ENCODE measurements around the gene GRK3. TPM values are rescaled to one million over a fixed set of nuclear protein-coding genes. Genes with fewer than 3 reads are reported as not detected.

The GRK3 gene
- total and polyA plus RNA-seq, 2 donors (not counting 3 experiments of a cell fraction or from before 2014, with no cell fraction given): 0.68 to 4.4 TPM

GRCh38 chr22:25689631-25690030 is 125.2 kb downstream of the GRK3 start:
- DNase-seq (ENCODE audit: low read depth, low spot score): no peak
- H3K4me3 ChIP-seq (replicated peaks in 1 of 3; ENCODE audit: insufficient read depth in 1 of 3, low read depth in 1 of 3, low read length in 3 of 3): no peak overlapping the region
- H3K9ac ChIP-seq (replicated peaks; ENCODE audit: extremely low read depth, insufficient read depth, low read length): no peak overlapping the region
- ChIA-PET CTCF (interaction anchor here (0.7 to 1.8 kb wide), 3 partner anchors 15 to 106 kb away, joined by 3 to 5 read pairs (median 3); no protein-coding TSS in a partner anchor), POLR2A (no interaction called here)
- H3K79me2 ChIP-seq (ENCODE audit: control insufficient read depth, insufficient read depth, low read length): no peaks in the 10 kb centered on the region
- dilution Hi-C loops (cut with MboI; ENCODE audit: extremely low pct_ligation_motif_present, low sequenced_read_pairs) (no loop called here), intact Hi-C loops (cut with micrococcal nuclease) (no loop called here)
- no peak overlapping the region for H3K27ac ChIP-seq (ENCODE audit: insufficient read depth, low read depth, low read length)
- no peak overlapping the region for H3K4me2 ChIP-seq (ENCODE audit: insufficient read depth, low read length)
- no TSS peak for BruUV-seq (replicated peaks)
- no peak overlapping the region for H2AFZ ChIP-seq (ENCODE audit: low read depth, low read length)
- H3K4me1 ChIP-seq (ENCODE audit: control insufficient read depth, extremely low read depth, insufficient read depth, low read length): no peaks in the 10 kb centered on the region
- no peak for FAIRE-seq
- no peaks in the 10 kb centered on the region for H4K20me1 ChIP-seq (replicated peaks; ENCODE audit: control insufficient read depth, extremely low read depth, insufficient read depth, low read length)
- no peaks in the 10 kb centered on the region for H3K36me3 ChIP-seq (ENCODE audit: control insufficient read depth in 2 of 2, extremely low read depth in 1 of 2, insufficient read depth in 2 of 2, low read length in 2 of 2)
- no peaks in the 10 kb centered on the region for H3K27me3 ChIP-seq (ENCODE audit: control insufficient read depth in 2 of 2, insufficient read depth in 2 of 2, low read length in 2 of 2)
- no peaks in the 10 kb centered on the region for H3K9me3 ChIP-seq (replicated peaks; ENCODE audit: control insufficient read depth, insufficient read depth, low read length)
- no peaks in the 10 kb centered on the region for H3K9me1 ChIP-seq (replicated peaks; ENCODE audit: control insufficient read depth, extremely low read depth, insufficient read depth, low read length)
- TF ChIP-seq EZH2 (IDR thresholded peaks at IDR 0.05; ENCODE audit: borderline replicate concordance, low read depth, low read length, severe bottlenecking) (no peak), CTCF (IDR thresholded peaks at IDR 0.05; ENCODE audit: extremely low read depth in 1 of 2, insufficient read depth in 1 of 2, low read depth in 1 of 2, low read length in 2 of 2) (no peak)

GRCh38 chr22:25690798-25691197 is 126.3 kb downstream of the GRK3 start:
- H3K9me3 ChIP-seq (replicated peaks; ENCODE audit: control insufficient read depth, insufficient read depth, low read length): no peaks in the 10 kb centered on the region
- DNase-seq (ENCODE audit: low read depth, low spot score) (no peak), FAIRE-seq (no peak)
- H3K36me3 ChIP-seq (ENCODE audit: control insufficient read depth in 2 of 2, extremely low read depth in 1 of 2, insufficient read depth in 2 of 2, low read length in 2 of 2): no peaks in the 10 kb centered on the region
- H3K27me3 ChIP-seq (ENCODE audit: control insufficient read depth in 2 of 2, insufficient read depth in 2 of 2, low read length in 2 of 2): no peaks in the 10 kb centered on the region
- H3K4me2 ChIP-seq (ENCODE audit: insufficient read depth, low read length): no peak overlapping the region
- no peaks in the 10 kb centered on the region for H3K4me1 ChIP-seq (ENCODE audit: control insufficient read depth, extremely low read depth, insufficient read depth, low read length)
- intact Hi-C loops (cut with micrococcal nuclease) (no loop called here), dilution Hi-C loops (cut with MboI; ENCODE audit: extremely low pct_ligation_motif_present, low sequenced_read_pairs) (no loop called here)
- ChIA-PET POLR2A (no interaction called here), CTCF (interaction anchor here (1.9 kb wide), 1 partner anchor 82 kb away, joined by 4 read pairs; no protein-coding TSS in a partner anchor)
- no peak for TF ChIP-seq FOS (IDR thresholded peaks at IDR 0.05; ENCODE audit: borderline replicate concordance, insufficient read depth, low read length)
- no peak for TF ChIP-seq POLR2A (IDR thresholded peaks at IDR 0.05; ENCODE audit: low read depth, low read length)
- no peak for TF ChIP-seq EZH2 (IDR thresholded peaks at IDR 0.05; ENCODE audit: borderline replicate concordance, low read depth, low read length, severe bottlenecking)
- no peak for TF ChIP-seq POLR2AphosphoS5 (IDR thresholded peaks at IDR 0.05; ENCODE audit: insufficient read depth, low read depth, low read length)
- no peak for TF ChIP-seq MYC (IDR thresholded peaks at IDR 0.05; ENCODE audit: low read depth, low read length)
- TF ChIP-seq GATA2 (IDR thresholded peaks at IDR 0.05; ENCODE audit: insufficient read depth, insufficient read length, low read depth, low read length): no peak
- no peak overlapping the region for H3K4me3 ChIP-seq (replicated peaks in 1 of 3; ENCODE audit: insufficient read depth in 1 of 3, low read depth in 1 of 3, low read length in 3 of 3)
- no peaks in the 10 kb centered on the region for H3K79me2 ChIP-seq (ENCODE audit: control insufficient read depth, insufficient read depth, low read length)
- no peak overlapping the region for H3K9ac ChIP-seq (replicated peaks; ENCODE audit: extremely low read depth, insufficient read depth, low read length)
- no peak overlapping the region for H2AFZ ChIP-seq (ENCODE audit: low read depth, low read length)
- no TSS peak for BruUV-seq (replicated peaks)
- no peak overlapping the region for H3K27ac ChIP-seq (ENCODE audit: insufficient read depth, low read depth, low read length)
- H3K9me1 ChIP-seq (replicated peaks; ENCODE audit: control insufficient read depth, extremely low read depth, insufficient read depth, low read length): no peaks in the 10 kb centered on the region
- no peaks in the 10 kb centered on the region for H4K20me1 ChIP-seq (replicated peaks; ENCODE audit: control insufficient read depth, extremely low read depth, insufficient read depth, low read length)
